ENCODE results near the gene HINT1.

The HINT1 gene

GRCh38 chr5:131164191-131165118, 601 bp downstream of the HINT1 start:
- in situ Hi-C loops (cut with MboI; ENCODE audit: low pct_unique_long_range_greater_than_20kb, low sequenced_read_pairs, unreplicated experiment) = loop anchor here (10.0 kb wide), 2 partner anchors 90 to 220 kb away; no protein-coding TSS in a partner anchor
- peak; percentile 77 for DNase-seq (ENCODE audit: low spot score)
- TF ChIP-seq CTCF (IDR thresholded peaks at IDR 0.05; ENCODE audit: extremely low read depth, insufficient read depth, missing control alignments) = peak; percentile 47

GRCh38 chr5:131163276-131164119, 1.6 kb downstream of the HINT1 start:
- no peak for TF ChIP-seq CTCF (IDR thresholded peaks at IDR 0.05; ENCODE audit: extremely low read depth, insufficient read depth, missing control alignments)
- in situ Hi-C loops (cut with MboI; ENCODE audit: low pct_unique_long_range_greater_than_20kb, low sequenced_read_pairs, unreplicated experiment) = loop anchor here (10.0 kb wide), 2 partner anchors 91 to 221 kb away; no protein-coding TSS in a partner anchor
- DNase-seq (ENCODE audit: low spot score) = peak; percentile 28

- no peak for DNase-seq (ENCODE audit: low spot score)
- no peak for TF ChIP-seq CTCF (IDR thresholded peaks at IDR 0.05; ENCODE audit: extremely low read depth, insufficient read depth, missing control alignments)
- in situ Hi-C loops (cut with MboI; ENCODE audit: low pct_unique_long_range_greater_than_20kb, low sequenced_read_pairs, unreplicated experiment) = loop anchor here (10.0 kb wide), 2 partner anchors 95 to 225 kb away; no protein-coding TSS in a partner anchor
Measured at GRCh38 chr5:131160134-131160533, 4.9 kb downstream of the HINT1 start.

- DNase-seq (ENCODE audit: low spot score) = no peak
- in situ Hi-C loops (cut with MboI; ENCODE audit: low pct_unique_long_range_greater_than_20kb, low sequenced_read_pairs, unreplicated experiment) = no loop called here
- TF ChIP-seq CTCF (IDR thresholded peaks at IDR 0.05; ENCODE audit: extremely low read depth, insufficient read depth, missing control alignments) = no peak
Measured at GRCh38 chr5:131156957-131157356, 8.1 kb downstream of the HINT1 start.

GRCh38 chr5:131156385-131156784, 8.7 kb downstream of the HINT1 start:
- in situ Hi-C loops (cut with MboI; ENCODE audit: low pct_unique_long_range_greater_than_20kb, low sequenced_read_pairs, unreplicated experiment) = no loop called here
- no peak for DNase-seq (ENCODE audit: low spot score)
- TF ChIP-seq CTCF (IDR thresholded peaks at IDR 0.05; ENCODE audit: extremely low read depth, insufficient read depth, missing control alignments) = no peak

GRCh38 chr5:131151216-131151615, 13.8 kb downstream of the HINT1 start:
- TF ChIP-seq CTCF (IDR thresholded peaks at IDR 0.05; ENCODE audit: extremely low read depth, insufficient read depth, missing control alignments) = no peak
- in situ Hi-C loops (cut with MboI; ENCODE audit: low pct_unique_long_range_greater_than_20kb, low sequenced_read_pairs, unreplicated experiment) = no loop called here
- DNase-seq (ENCODE audit: low spot score) = no peak

All from GM13977 (cell line).